ENCODE data around the gene SNTB2. TPM values are rescaled to one million over a fixed set of nuclear protein-coding genes. Genes with fewer than 3 reads are reported as not detected.
A peak's percentile ranks its signal among the peaks of the same experiment; 100 is the strongest.

The SNTB2 gene
- total and polyA plus RNA-seq, 2 of the 8 experiments (the other 6 are each of a cell fraction or from before 2014, with no cell fraction given), result 6.0 to 16.1 TPM

DNA sequence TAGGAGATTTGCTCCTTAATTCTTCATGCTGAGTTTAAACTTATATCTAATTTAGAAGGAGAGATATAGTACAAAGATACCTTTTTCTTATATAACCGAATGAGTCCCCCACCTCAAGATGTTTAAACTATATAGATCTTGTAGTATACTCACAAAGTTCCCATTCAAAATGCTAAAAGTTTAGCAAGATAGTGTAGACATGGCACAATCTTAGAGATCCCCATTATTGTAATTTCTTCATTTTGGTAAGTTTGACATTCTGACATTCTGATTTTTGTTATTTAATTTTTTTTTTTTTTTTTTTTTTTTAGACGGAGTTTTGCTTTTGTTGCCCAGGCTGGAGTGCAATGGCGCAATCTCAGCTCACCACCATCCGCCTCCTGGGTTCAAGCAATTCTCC, 22.8 kb downstream of the SNTB2 start:
- no peak for DNase-seq (ENCODE audit: low read depth in 1 of 2, low spot score in 2 of 2)
- WGBS, 2 experiments (ENCODE audit: extremely low coverage in 1 of 2, insufficient coverage in 1 of 2, insufficient read length in 1 of 2, insufficient replicate concordance in 2 of 2, low coverage in 1 of 2, low lambda C conversion rate in 2 of 2, missing lambda C conversion rate in 1 of 2), result 91% methylated on average over 4 of the region's 4 CpGs; no CpG with 5 or more reads in 1 of the 2 experiments
- no peak for TF ChIP-seq RXRA (IDR thresholded peaks at IDR 0.05; ENCODE audit: insufficient read depth, low read depth, low read length)
- TF ChIP-seq CEBPB (IDR thresholded peaks at IDR 0.05; ENCODE audit: low read depth, low read length), result 0 out of 2 replicates have a peak, but pooled peaks have one; percentile 10
- Histone ChIP-seq H3K4me1 (replicated peaks in 1 of 4; ENCODE audit: control insufficient read depth in 3 of 4, insufficient read depth in 4 of 4, low read length in 3 of 4) (no peaks in the 10 kb centered on the region), H2AFZ (ENCODE audit: low read length) (no peak overlapping the region), H3K56ac (replicated peaks; ENCODE audit: insufficient read length, low read depth, low read length) (no peak overlapping the region), H4K8ac (ENCODE audit: extremely low read depth, insufficient read depth, low read length) (no peak overlapping the region), H3K23me2 (ENCODE audit: low read depth, low read length) (no peaks in the 10 kb centered on the region), H3K4me3 (ENCODE audit: extremely low read depth in 1 of 4, insufficient read depth in 2 of 4, low read depth in 3 of 4, low read length in 4 of 4) (no peak overlapping the region), H3K9ac (replicated peaks in 1 of 4; ENCODE audit: extremely low read depth in 1 of 4, low read depth in 3 of 4, low read length in 3 of 4) (no peak overlapping the region), H3K14ac (ENCODE audit: insufficient read length) (no peak overlapping the region), H2BK12ac (ENCODE audit: low read depth, low read length) (no peak overlapping the region), H4K91ac (replicated peaks; ENCODE audit: insufficient read length, low read length) (no peak overlapping the region), H3K36me3 (ENCODE audit: control insufficient read depth in 2 of 4, insufficient read depth in 4 of 4, low read length in 3 of 4) (no peaks in the 10 kb centered on the region), H3K27ac (ENCODE audit: low read depth, low read length) (no peak overlapping the region), H3K79me2 (ENCODE audit: control insufficient read depth in 1 of 2, insufficient read depth in 2 of 2, low read length in 2 of 2) (peaks cover 0 to 10% of the 10 kb centered on the region in 2 experiments; a peak in 1 of 4 replicates), H3K23ac (ENCODE audit: insufficient read length) (no peak overlapping the region), H3K18ac (ENCODE audit: extremely low read depth, low read length) (no peak overlapping the region), H2BK20ac (ENCODE audit: low read length) (no peak overlapping the region), H3K4ac (replicated peaks; ENCODE audit: insufficient read length, low read depth, low read length) (no peak overlapping the region), H3K4me2 (ENCODE audit: insufficient read depth in 1 of 2, low read depth in 2 of 2, low read length in 2 of 2) (no peak overlapping the region), H3K9me3 (ENCODE audit: insufficient read depth in 2 of 2, low read depth in 1 of 2, low read length in 1 of 2) (no peaks in the 10 kb centered on the region), H2BK15ac (ENCODE audit: low read length) (no peak overlapping the region), H4K5ac (ENCODE audit: insufficient read length, low read depth, low read length) (no peak overlapping the region), H2AK5ac (ENCODE audit: low read depth, low read length) (no peak overlapping the region), H3K79me1 (ENCODE audit: low read depth, low read length) (0 out of 2 replicates have a peak, but pooled peaks cover 2% of the 10 kb centered on the region), H4K20me1 (replicated peaks in 1 of 2; ENCODE audit: control insufficient read depth in 1 of 2, insufficient read depth in 2 of 2, low read length in 2 of 2) (peaks cover 0 to 2% of the 10 kb centered on the region in 2 experiments), H2BK120ac (replicated peaks; ENCODE audit: low read depth, low read length) (no peak overlapping the region), H2BK5ac (ENCODE audit: low read depth, low read length) (no peak overlapping the region), H3K27me3 (replicated peaks in 1 of 4; ENCODE audit: control insufficient read depth in 3 of 4, extremely low read depth in 1 of 4, insufficient read depth in 3 of 4, low read length in 3 of 4) (no peaks in the 10 kb centered on the region)
- ChIA-PET POLR2A (ENCODE audit: partially characterized antibody) (interaction anchor here (1.0 kb wide), 1 partner anchor 21 kb away, joined by 4 read pairs; no protein-coding TSS in a partner anchor), CTCF (ENCODE audit: partially characterized antibody) (interaction anchor here (1.0 kb wide), 1 partner anchor 12 kb away, joined by 4 read pairs; no protein-coding TSS in a partner anchor)
- FAIRE-seq, result no peak
